ENCODE measurements around the gene NOL12.

NOL12 gene

GRCh38 chr22:37686002-37686982 is at the start of gene NOL12:
TSS of gene NOL12 (plus strand) at chr22:37686343. CDS start at chr22:37686393, 50 bp downstream.
- Histone ChIP-seq H3K36me3 (ENCODE audit: insufficient read depth, low read length) (peaks cover 30% of the 10 kb centered on the region), H3K79me2 (ENCODE audit: insufficient read depth, low read length) (peaks cover 5% of the 10 kb centered on the region), H3K9me2 (ENCODE audit: low read depth, low read length) (no peaks in the 10 kb centered on the region), H3K4me3 (ENCODE audit: low read depth, low read length, poor library complexity, severe bottlenecking) (peak within 1 kb of the TSS; percentile 100), H3K27ac (ENCODE audit: low read depth, low read length, poor library complexity, severe bottlenecking) (peak within 1 kb of the TSS; percentile 83), H3K4me2 (ENCODE audit: low read length) (peak within 1 kb of the TSS; percentile 97), H3K4me1 (ENCODE audit: insufficient read depth, low read length, severe bottlenecking) (peaks cover 23% of the 10 kb centered on the region), H3K27me3 (ENCODE audit: insufficient read depth, low read length) (no peaks in the 10 kb centered on the region), H3K9ac (ENCODE audit: low read length) (peak within 1 kb of the TSS; percentile 100), H2AFZ (ENCODE audit: low read length) (peak within 1 kb of the TSS; percentile 89), H3K9me3 (ENCODE audit: low read length) (no peaks in the 10 kb centered on the region), H3F3A (ENCODE audit: insufficient read depth, low read length) (no peaks in the 10 kb centered on the region), H4K20me1 (ENCODE audit: insufficient read depth, low read length) (no peaks in the 10 kb centered on the region)
- TF ChIP-seq CTCF (IDR thresholded peaks at IDR 0.05; ENCODE audit: low read length): no peak
- no peak for TF ChIP-seq EZH2 (IDR thresholded peaks at IDR 0.05; ENCODE audit: borderline replicate concordance, low read length)

DNA sequence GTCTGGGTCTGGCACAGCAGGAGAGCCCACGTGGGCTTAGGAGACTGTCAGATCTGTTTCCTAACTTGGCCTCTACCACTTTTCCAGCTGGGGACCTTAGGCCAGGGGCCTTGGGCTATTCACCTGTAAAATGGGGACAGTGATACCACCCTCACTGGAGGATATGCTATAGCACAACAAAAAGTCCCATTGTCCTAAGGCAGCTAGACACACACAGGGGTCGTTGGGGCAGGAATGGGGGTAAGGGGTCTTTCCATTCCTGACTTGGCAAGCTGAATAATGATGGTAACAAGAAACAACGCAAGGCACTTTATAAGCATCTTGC is 49.2 kb upstream of the NOL12 start:
- H3K4me2 ChIP-seq (ENCODE audit: low read length): no peak overlapping the region
- peaks cover 3% of the 10 kb centered on the region; the same call in 1 of the 2 replicates for H3F3A ChIP-seq (ENCODE audit: insufficient read depth, low read length)
- H3K9ac ChIP-seq (ENCODE audit: low read length): no peak overlapping the region
- H3K79me2 ChIP-seq (ENCODE audit: insufficient read depth, low read length): no peaks in the 10 kb centered on the region
- peaks cover 44% of the 10 kb centered on the region for H3K4me1 ChIP-seq (ENCODE audit: insufficient read depth, low read length, severe bottlenecking)
- no peak overlapping the region for H3K4me3 ChIP-seq (ENCODE audit: low read depth, low read length, poor library complexity, severe bottlenecking)
- H3K27me3 ChIP-seq (ENCODE audit: insufficient read depth, low read length): no peaks in the 10 kb centered on the region
- no peak for TF ChIP-seq CTCF (IDR thresholded peaks at IDR 0.05; ENCODE audit: low read length)
- TF ChIP-seq EZH2 (IDR thresholded peaks at IDR 0.05; ENCODE audit: borderline replicate concordance, low read length): no peak
- no peaks in the 10 kb centered on the region for H4K20me1 ChIP-seq (ENCODE audit: insufficient read depth, low read length)
- H3K9me3 ChIP-seq (ENCODE audit: low read length): no peaks in the 10 kb centered on the region
- H3K36me3 ChIP-seq (ENCODE audit: insufficient read depth, low read length): peaks cover 21% of the 10 kb centered on the region; the same call in 1 of the 2 replicates
- no peaks in the 10 kb centered on the region for H3K9me2 ChIP-seq (ENCODE audit: low read depth, low read length)
- H2AFZ ChIP-seq (ENCODE audit: low read length): no peak overlapping the region
- no peak overlapping the region for H3K27ac ChIP-seq (ENCODE audit: low read depth, low read length, poor library complexity, severe bottlenecking)

GRCh38 chr22:37638391-37639069 is 47.6 kb upstream of the NOL12 start:
- peak overlapping the region; percentile 53 for H3K27ac ChIP-seq (ENCODE audit: low read depth, low read length, poor library complexity, severe bottlenecking)
- H3K36me3 ChIP-seq (ENCODE audit: insufficient read depth, low read length): peaks cover 17% of the 10 kb centered on the region; the same call in 1 of the 2 replicates
- no peaks in the 10 kb centered on the region for H3K27me3 ChIP-seq (ENCODE audit: insufficient read depth, low read length)
- peak overlapping the region; percentile 72 for H3K4me3 ChIP-seq (ENCODE audit: low read depth, low read length, poor library complexity, severe bottlenecking)
- TF ChIP-seq EZH2 (IDR thresholded peaks at IDR 0.05; ENCODE audit: borderline replicate concordance, low read length): no peak
- TF ChIP-seq CTCF (IDR thresholded peaks at IDR 0.05; ENCODE audit: low read length): no peak
- no peaks in the 10 kb centered on the region for H4K20me1 ChIP-seq (ENCODE audit: insufficient read depth, low read length)
- peaks cover 3% of the 10 kb centered on the region; the same call in 1 of the 2 replicates for H3F3A ChIP-seq (ENCODE audit: insufficient read depth, low read length)
- peak overlapping the region; percentile 87 for H3K4me2 ChIP-seq (ENCODE audit: low read length)
- no peak overlapping the region for H2AFZ ChIP-seq (ENCODE audit: low read length)
- peak overlapping the region; percentile 82; the same call in 1 of the 2 replicates for H3K9ac ChIP-seq (ENCODE audit: low read length)
- no peaks in the 10 kb centered on the region for H3K9me2 ChIP-seq (ENCODE audit: low read depth, low read length)
- H3K79me2 ChIP-seq (ENCODE audit: insufficient read depth, low read length): no peaks in the 10 kb centered on the region
- peaks cover 32% of the 10 kb centered on the region for H3K4me1 ChIP-seq (ENCODE audit: insufficient read depth, low read length, severe bottlenecking)
- H3K9me3 ChIP-seq (ENCODE audit: low read length): no peaks in the 10 kb centered on the region
